Astrocyte (in vitro differentiated cells and primary cell): ENCODE measurements around the gene CSF1. TPM values are rescaled to one million over a fixed set of nuclear protein-coding genes. Genes with fewer than 3 reads are reported as not detected.

ENCODE experiments used
- DNase-seq: peaks from one replicate; pipeline ENCODE4 v3.0.0-alpha.2; 2010; ENCODE audit warnings: low read depth
- FAIRE-seq: peaks from 2 replicates; lab custom pipeline; 2011; peaks lifted over from hg19 to GRCh38; lab: Jason Lieb, UNC
- H2AFZ ChIP-seq: 2 replicates; pipeline ENCODE4 v1.6.0; 2012; ENCODE audit warnings: low read depth, low read length, inconsistent platforms
- H3K27ac ChIP-seq: 2 replicates; pipeline ENCODE4 v1.5.1; 2011; ENCODE audit warnings: low read depth, low read length, inconsistent platforms
- H3K27me3 ChIP-seq: 2 replicates; pipeline ENCODE4 v1.6.0; 2011; ENCODE audit warnings: low read length, inconsistent platforms; ENCODE audit not compliant: insufficient read depth
- H3K36me3 ChIP-seq: 2 replicates; pipeline ENCODE4 v1.5.1; 2011; ENCODE audit warnings: low read length, inconsistent platforms; ENCODE audit not compliant: insufficient read depth
- H3K4me1 ChIP-seq: 2 replicates; pipeline ENCODE4 v1.5.1; 2011; ENCODE audit warnings: low read length, inconsistent platforms; ENCODE audit not compliant: insufficient read depth
- H3K4me2 ChIP-seq: 2 replicates; pipeline ENCODE4 v1.6.0; 2012; ENCODE audit warnings: low read length, inconsistent platforms
- H3K4me3 ChIP-seq: 2 replicates; pipeline ENCODE4 v1.5.1; 2011; ENCODE audit warnings: low read depth, mild to moderate bottlenecking, low read length, inconsistent platforms; ENCODE audit not compliant: insufficient read depth
- H3K79me2 ChIP-seq: 2 replicates; pipeline ENCODE4 v1.6.0; 2012; ENCODE audit warnings: mild to moderate bottlenecking, low read length, inconsistent platforms; ENCODE audit not compliant: insufficient read depth
- H3K9ac ChIP-seq: 2 replicates; pipeline ENCODE4 v1.6.0; 2012; ENCODE audit warnings: mild to moderate bottlenecking, low read length, inconsistent platforms
- H3K9me3 ChIP-seq: 2 replicates; pipeline ENCODE4 v1.5.1; 2012; ENCODE audit warnings: low read depth, mild to moderate bottlenecking, low read length, inconsistent platforms; ENCODE audit not compliant: insufficient read depth
- H4K20me1 ChIP-seq: 2 replicates; pipeline ENCODE4 v1.6.0; 2012; ENCODE audit warnings: low read length, inconsistent platforms; ENCODE audit not compliant: insufficient read depth
- H3K27ac Mint-ChIP-seq: one replicate; pipeline ENCODE4 v1.8.0; 2021; ENCODE audit warnings: mild to moderate bottlenecking, mixed read lengths; ENCODE audit not compliant: unreplicated experiment
- H3K27me3 Mint-ChIP-seq: one replicate; pipeline ENCODE4 v1.8.0; 2021; ENCODE audit warnings: low read depth, mixed read lengths; ENCODE audit not compliant: unreplicated experiment
- H3K36me3 Mint-ChIP-seq: one replicate; pipeline ENCODE4 v1.8.0; 2021; ENCODE audit warnings: low read depth, mixed read lengths; ENCODE audit not compliant: unreplicated experiment
- H3K4me1 Mint-ChIP-seq: one replicate; pipeline ENCODE4 v1.8.0; 2021; ENCODE audit warnings: low read depth, mixed read lengths; ENCODE audit not compliant: unreplicated experiment
- H3K4me3 Mint-ChIP-seq: one replicate; pipeline ENCODE4 v1.8.0; 2021; ENCODE audit warnings: mild to moderate bottlenecking, moderate library complexity, mixed read lengths; ENCODE audit not compliant: unreplicated experiment
- H3K9me3 Mint-ChIP-seq: one replicate; pipeline ENCODE4 v1.8.0; 2021; ENCODE audit warnings: mild to moderate bottlenecking, mixed read lengths; ENCODE audit not compliant: unreplicated experiment
- CTCF ChIP-seq: IDR thresholded peaks from 2 replicates; pipeline ENCODE4 v1.5.1; 2011; ENCODE audit warnings: low read depth, mild to moderate bottlenecking, inconsistent platforms, low read length, moderate library complexity; ENCODE audit not compliant: insufficient read depth
- EZH2 ChIP-seq: IDR thresholded peaks from 2 replicates; pipeline ENCODE4 v1.6.1; 2012; ENCODE audit warnings: mild to moderate bottlenecking, low read length, inconsistent platforms; ENCODE audit not compliant: insufficient read depth
- total RNA-seq: library from RNA; stranded (reverse); gene quantifications from 2 replicates; pipeline ENCODE4 v1.2.1, GENCODE V29; 2021

Gene CSF1
- total RNA-seq, 1 donor from 2014 or later, result 12.3 TPM

DNA sequence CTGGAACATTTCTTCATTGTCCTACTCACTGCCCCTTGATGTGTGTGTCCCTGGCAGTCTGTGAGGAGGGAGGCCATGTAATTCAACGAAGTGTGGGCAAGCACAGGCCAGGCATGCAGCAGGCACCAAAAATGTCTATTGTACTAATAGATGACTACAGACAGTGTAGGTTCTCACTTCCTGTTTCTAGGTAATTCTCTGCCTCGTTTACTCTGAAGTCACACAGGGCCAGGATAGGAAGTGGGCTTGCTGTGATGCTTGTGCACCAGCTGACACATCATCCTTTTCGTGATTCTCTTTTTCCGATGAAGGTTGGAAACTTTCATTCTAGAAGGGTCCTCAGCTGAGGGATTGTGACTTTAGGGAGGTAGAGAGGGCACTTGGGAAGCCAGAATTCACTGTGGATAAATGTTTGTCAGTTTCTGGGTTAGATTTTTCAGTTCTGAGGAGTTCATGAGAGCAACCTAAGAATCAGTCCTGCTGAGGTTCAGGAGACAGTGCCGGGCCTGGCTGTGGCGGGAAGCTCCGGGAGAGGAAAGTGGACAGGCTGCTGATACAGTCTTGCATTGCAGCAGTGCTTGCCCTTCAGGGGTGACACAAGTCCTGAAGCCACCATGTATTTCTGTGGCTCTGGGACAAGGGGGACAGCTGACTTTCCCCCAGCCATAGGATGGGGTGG lies 4.3 kb upstream of the CSF1 start:
- Mint-ChIP-seq H3K27ac (no peak overlapping the region), H3K4me1 (no peaks in the 10 kb centered on the region), H3K4me3 (no peak overlapping the region), H3K36me3 (no peaks in the 10 kb centered on the region), H3K27me3 (peaks cover 62% of the 10 kb centered on the region), H3K9me3 (peaks cover 2% of the 10 kb centered on the region)
- H3K36me3 ChIP-seq, result no peaks in the 10 kb centered on the region
- H4K20me1 ChIP-seq, result peaks cover 2% of the 10 kb centered on the region
- H3K27me3 ChIP-seq, result peaks cover 8% of the 10 kb centered on the region
- no peak overlapping the region for H2AFZ ChIP-seq
- no peaks in the 10 kb centered on the region for H3K9me3 ChIP-seq
- no peak for DNase-seq
- no peak overlapping the region for H3K4me2 ChIP-seq
- TF ChIP-seq CTCF (no peak), EZH2 (no peak)
- FAIRE-seq, result no peak
- H3K4me1 ChIP-seq, result peaks cover 6% of the 10 kb centered on the region
- no peak overlapping the region for H3K9ac ChIP-seq
- peaks cover 3% of the 10 kb centered on the region for H3K79me2 ChIP-seq
- H3K4me3 ChIP-seq, result no peak overlapping the region
- H3K27ac ChIP-seq, result no peak overlapping the region

DNA sequence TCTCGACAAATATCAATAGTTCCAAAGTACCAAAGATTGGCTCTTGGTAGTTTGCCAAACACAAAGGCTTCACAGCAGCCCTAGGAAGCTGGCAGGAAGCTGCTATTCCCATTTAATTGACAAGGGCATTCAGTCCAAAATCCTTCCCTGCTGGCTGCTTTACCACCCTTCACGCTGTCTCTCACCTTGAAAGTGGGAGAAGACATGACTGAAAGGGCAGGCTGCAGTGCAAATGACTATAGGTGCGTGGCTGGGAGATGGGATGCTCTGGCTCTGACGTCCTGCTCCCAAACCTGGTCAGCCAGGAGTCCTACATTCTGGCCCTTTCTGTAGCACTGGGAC lies 3.8 kb upstream of the CSF1 start:
- H3K27ac ChIP-seq, result no peak overlapping the region
- Mint-ChIP-seq H3K27ac (no peak overlapping the region), H3K4me3 (no peak overlapping the region), H3K36me3 (no peaks in the 10 kb centered on the region), H3K9me3 (peaks cover 2% of the 10 kb centered on the region), H3K27me3 (peaks cover 62% of the 10 kb centered on the region), H3K4me1 (peaks cover 2% of the 10 kb centered on the region)
- H3K27me3 ChIP-seq, result peaks cover 8% of the 10 kb centered on the region
- no peak overlapping the region for H2AFZ ChIP-seq
- no peak overlapping the region for H3K4me2 ChIP-seq
- no peak overlapping the region for H3K9ac ChIP-seq
- peaks cover 7% of the 10 kb centered on the region for H4K20me1 ChIP-seq
- H3K79me2 ChIP-seq, result peaks cover 8% of the 10 kb centered on the region
- H3K4me3 ChIP-seq, result no peak overlapping the region
- H3K36me3 ChIP-seq, result no peaks in the 10 kb centered on the region
- no peak for TF ChIP-seq EZH2
- H3K9me3 ChIP-seq, result no peaks in the 10 kb centered on the region
- FAIRE-seq (no peak), DNase-seq (no peak)
- peaks cover 10% of the 10 kb centered on the region for H3K4me1 ChIP-seq

DNA sequence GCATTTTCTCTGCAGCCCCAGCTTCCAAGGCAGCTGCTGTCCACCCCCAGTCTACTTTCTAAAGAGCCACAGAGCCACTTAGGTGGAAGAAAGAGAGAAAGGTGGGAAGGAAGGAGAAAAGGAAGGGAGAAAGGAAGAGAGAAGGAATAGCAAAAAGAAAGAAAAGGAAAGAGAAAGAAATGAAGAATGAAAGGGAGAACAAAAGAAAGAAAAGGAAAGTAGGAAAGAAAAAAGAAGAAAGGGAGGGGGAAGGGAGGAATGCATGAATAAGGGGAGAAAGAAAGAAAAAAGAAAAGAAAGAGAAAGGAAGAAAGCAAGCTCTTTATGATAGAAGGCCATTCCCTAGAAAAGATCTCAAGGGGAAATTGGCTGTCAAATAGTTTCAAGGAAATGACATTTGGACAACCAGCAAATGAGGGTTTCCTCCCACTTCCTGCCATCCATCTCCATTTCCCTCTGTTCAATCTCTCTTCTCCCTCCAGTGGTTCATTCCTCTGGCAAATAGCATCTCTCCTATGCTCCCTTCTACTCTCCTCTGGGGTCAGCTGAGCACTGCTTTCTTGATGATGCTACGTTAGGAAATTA lies 3.4 kb upstream of the CSF1 start:
- H3K9me3 Mint-ChIP-seq, result peaks cover 2% of the 10 kb centered on the region
- no peak overlapping the region for H3K4me3 Mint-ChIP-seq
- no peak overlapping the region for H3K9ac ChIP-seq
- H3K27ac Mint-ChIP-seq, result no peak overlapping the region
- H3K27me3 ChIP-seq, result peaks cover 8% of the 10 kb centered on the region
- no peaks in the 10 kb centered on the region for H3K36me3 ChIP-seq
- H3K4me1 Mint-ChIP-seq, result peaks cover 6% of the 10 kb centered on the region
- H3K4me1 ChIP-seq, result peaks cover 12% of the 10 kb centered on the region
- H3K4me2 ChIP-seq, result no peak overlapping the region
- H3K36me3 Mint-ChIP-seq, result peaks cover 2% of the 10 kb centered on the region
- H3K27ac ChIP-seq, result no peak overlapping the region
- peaks cover 64% of the 10 kb centered on the region for H3K27me3 Mint-ChIP-seq
- FAIRE-seq (no peak), DNase-seq (no peak)
- no peak overlapping the region for H2AFZ ChIP-seq
- TF ChIP-seq CTCF (no peak), EZH2 (no peak)
- peaks cover 11% of the 10 kb centered on the region for H3K79me2 ChIP-seq
- no peak overlapping the region for H3K4me3 ChIP-seq
- H4K20me1 ChIP-seq, result peaks cover 11% of the 10 kb centered on the region
- H3K9me3 ChIP-seq, result no peaks in the 10 kb centered on the region
